Testis (tissue), 3 donors: ENCODE data around the gene GABARAPL2. TPM values are rescaled to one million over a fixed set of nuclear protein-coding genes. Genes with fewer than 3 reads are reported as not detected.
"Not testable (repeated sequence)": the region's sequence is repeated elsewhere in the genome, so short reads cannot be mapped to it uniquely, and the experiment has no call there.

Source experiments
- DNase-seq: peaks from one replicate; pipeline ENCODE4 v3.0.0-alpha.2; 2019
- H3K27ac ChIP-seq, 2 donors: fragments of 200-600 bp; sonication (generic); one replicate each; pipeline ENCODE4 v1.5.1; 2019
- H3K27me3 ChIP-seq: fragments of 200-600 bp; sonication (generic); one replicate; pipeline ENCODE4 v1.5.1; 2019
- H3K36me3 ChIP-seq: fragments of 200-600 bp; sonication (generic); one replicate; pipeline ENCODE4 v1.5.1; 2017; ENCODE audit warnings: low read depth; ENCODE audit errors: missing control alignments
- H3K4me1 ChIP-seq: fragments of 200-600 bp; sonication (generic); one replicate; pipeline ENCODE4 v1.5.1; 2019
- H3K4me3 ChIP-seq, 2 donors: fragments of 200-600 bp; sonication (generic); one replicate each; pipeline ENCODE4 v1.5.1; 2017 to 2019
- H3K9me3 ChIP-seq: fragments of 200-600 bp; sonication (generic); one replicate; pipeline ENCODE4 v1.5.1; 2017
- CTCF ChIP-seq, 3 experiments: fragments of 450-650 bp in 2 of 3; fragments of 200-600 bp in 1 of 3; sonication (generic) in 1 of 3; IDR thresholded peaks; one replicate each; pipeline ENCODE4 v1.5.1; 2016 to 2019; ENCODE audit warnings: antibody characterized with exemption in 3 of 3, mild to moderate bottlenecking in 2 of 3, moderate library complexity in 1 of 3
- POLR2A ChIP-seq: fragments of 450-650 bp; IDR thresholded peaks from one replicate; pipeline ENCODE4 v1.6.1; 2017; ENCODE audit warnings: antibody characterized with exemption, mild to moderate bottlenecking, moderate library complexity
- WGBS, 2 donors: methylation state at CpG; one replicate each; pipeline ENCODE4 v1.1.5; 2018; 5-methylcytosine and 5-hydroxymethylcytosine counted together
- intact Hi-C: fragments of 100-400 bp; cut with DNase I; formaldehyde crosslinking; loops from one replicate; pipeline ENCODE4 v1.15.1; 2023; ENCODE audit warnings: low total_unique reads
- polyA plus RNA-seq: library from polyadenylated mRNA; stranded (reverse); fragments of 350-450 nt; fragmentation: Illumina TruSeq; extraction: RNeasy Lipid Tissue Mini Kit (QIAGEN cat#74804); gene quantifications from one replicate; pipeline ENCODE4 v1.2.3, GENCODE V29; 2014; ENCODE audit warnings: low read depth, low replicate concordance; ENCODE audit not compliant: insufficient read depth
- total RNA-seq, 2 donors: library from RNA; depleted of rRNA; stranded (reverse); fragments of >200 nt; gene quantifications; one replicate each; pipeline ENCODE4 v1.2.3, GENCODE V29; 2016

Gene GABARAPL2
- total and polyA plus RNA-seq, 3 donors from 2014 or later = 113 to 157 (median 122) TPM

DNA sequence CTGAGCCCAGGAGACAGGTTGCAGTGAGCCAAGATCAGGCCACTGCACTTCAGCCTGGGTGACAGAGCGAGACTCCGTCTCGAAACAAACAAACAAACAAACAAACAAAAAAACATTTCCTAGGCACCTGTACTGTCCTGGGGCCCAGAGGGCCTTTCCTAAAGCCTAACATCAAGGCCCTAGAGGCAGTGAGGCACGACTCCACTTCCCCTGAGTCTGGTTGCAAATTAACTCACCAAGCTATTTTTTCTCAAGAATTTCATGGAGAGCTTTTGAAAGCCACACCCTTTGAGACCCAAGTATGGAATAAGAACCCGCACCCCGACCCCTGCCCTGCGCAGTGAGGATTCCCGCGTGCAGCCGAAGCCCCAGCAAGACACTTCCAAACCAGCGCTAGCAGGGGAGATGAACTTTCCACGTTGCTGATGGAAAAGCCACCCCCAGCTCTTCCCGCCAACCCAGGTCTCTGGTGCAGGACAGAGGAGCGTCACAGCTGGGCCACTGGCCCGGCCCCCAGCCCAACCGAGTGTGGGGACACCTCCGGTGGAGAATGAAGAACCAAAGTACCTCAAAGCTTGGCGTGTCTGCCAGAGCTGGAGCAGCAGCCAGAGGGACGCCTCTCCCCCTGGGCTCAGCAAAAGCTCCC is 31.5 kb upstream of the GABARAPL2 start:
- DNase-seq = no peak
- intact Hi-C loops = no loop called here
- Histone ChIP-seq H3K9me3 (no peaks in the 10 kb centered on the region), H3K27me3 (no peaks in the 10 kb centered on the region), H3K4me1 (no peaks in the 10 kb centered on the region), H3K36me3 (no peaks in the 10 kb centered on the region), H3K4me3 (no peak overlapping the region), H3K27ac (no peak overlapping the region)
- TF ChIP-seq POLR2A (no peak), CTCF (IDR thresholded peaks at IDR 0.05) (no peak)
- whole genome bisulfite sequencing, 2 donors = 54 to 76% methylated on average over 16 to 19 of the region's 19 CpGs

DNA sequence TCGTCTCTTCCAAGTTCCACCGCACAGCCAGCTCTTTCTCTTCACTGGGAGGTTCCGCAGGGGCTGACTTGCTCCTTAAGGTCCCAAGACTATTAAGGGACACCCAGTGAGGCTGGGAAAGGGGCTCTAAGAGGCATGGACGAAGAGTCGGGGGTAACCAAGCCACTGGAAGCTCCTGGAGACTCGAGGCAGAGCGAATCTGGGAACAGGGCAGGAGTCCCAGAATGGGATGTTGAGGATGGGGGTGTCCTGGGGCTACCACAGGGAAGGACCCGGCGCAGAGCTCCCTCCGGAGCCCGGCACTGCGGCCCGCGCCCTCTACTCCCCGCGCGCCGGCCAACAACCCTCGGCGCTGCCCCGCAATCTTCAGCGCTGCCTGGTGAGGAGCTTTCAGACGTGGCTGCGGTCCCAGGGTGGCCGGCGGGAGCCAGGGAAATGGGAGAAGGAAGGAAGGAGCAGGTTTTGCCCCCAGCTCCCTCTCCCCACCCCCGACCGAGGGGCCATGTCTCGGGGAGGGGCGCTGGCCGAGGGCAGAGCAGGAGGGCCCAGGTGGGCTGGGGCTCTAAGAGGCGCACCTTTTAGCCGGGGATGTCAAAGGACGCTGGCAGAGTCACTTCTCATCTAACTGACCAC is 30.9 kb upstream of the GABARAPL2 start:
- intact Hi-C loops = no loop called here
- no peak overlapping the region for H3K4me3 ChIP-seq
- TF ChIP-seq POLR2A = no peak
- TF ChIP-seq CTCF (IDR thresholded peaks at IDR 0.05) = no peak
- H3K4me1 ChIP-seq = no peaks in the 10 kb centered on the region
- DNase-seq = no peak
- no peaks in the 10 kb centered on the region for H3K27me3 ChIP-seq
- H3K36me3 ChIP-seq = no peaks in the 10 kb centered on the region
- H3K27ac ChIP-seq = no peak overlapping the region
- WGBS, 2 donors = 28 to 50% methylated on average over 34 of the region's 34 CpGs
- no peaks in the 10 kb centered on the region for H3K9me3 ChIP-seq

DNA sequence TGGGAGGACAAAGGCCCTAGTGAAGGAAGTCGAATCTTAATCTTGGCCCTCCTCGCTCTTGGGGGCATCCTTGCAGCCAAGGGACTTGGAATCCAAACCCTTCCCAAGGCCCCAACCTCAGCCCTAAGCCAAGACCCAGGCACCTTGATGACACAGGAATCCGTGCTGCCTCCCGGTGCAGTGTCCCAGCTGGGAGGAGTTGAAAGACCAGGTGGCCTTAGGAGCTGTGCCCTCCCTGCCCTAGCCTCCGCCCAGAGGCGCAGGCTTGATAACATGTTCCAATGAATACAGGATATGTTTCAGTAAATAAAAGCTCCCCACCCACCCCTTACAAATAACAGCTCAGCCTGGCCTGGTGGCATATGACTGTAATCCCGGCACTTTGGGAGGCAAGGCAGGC is 30.3 kb upstream of the GABARAPL2 start, which contains the start of gene CHST5:
CHST5 (minus strand) TSS at position 208 of the 400 bp plus-strand sequence. CDS start 5,724 bp downstream, outside the sequence.
- no peak for TF ChIP-seq POLR2A
- TF ChIP-seq CTCF (IDR thresholded peaks at IDR 0.05) = no peak
- H3K9me3 ChIP-seq = no peaks in the 10 kb centered on the region
- H3K4me3 ChIP-seq = no peak within 1 kb of the TSS
- no peak for DNase-seq
- intact Hi-C loops = no loop called here
- 76 to 80% methylated on average over 7 of the region's 7 CpGs for WGBS, 2 donors
- no peaks in the 10 kb centered on the region for H3K36me3 ChIP-seq
- no peaks in the 10 kb centered on the region for H3K27me3 ChIP-seq
- H3K4me1 ChIP-seq = no peaks in the 10 kb centered on the region
- no peak within 1 kb of the TSS for H3K27ac ChIP-seq

DNA sequence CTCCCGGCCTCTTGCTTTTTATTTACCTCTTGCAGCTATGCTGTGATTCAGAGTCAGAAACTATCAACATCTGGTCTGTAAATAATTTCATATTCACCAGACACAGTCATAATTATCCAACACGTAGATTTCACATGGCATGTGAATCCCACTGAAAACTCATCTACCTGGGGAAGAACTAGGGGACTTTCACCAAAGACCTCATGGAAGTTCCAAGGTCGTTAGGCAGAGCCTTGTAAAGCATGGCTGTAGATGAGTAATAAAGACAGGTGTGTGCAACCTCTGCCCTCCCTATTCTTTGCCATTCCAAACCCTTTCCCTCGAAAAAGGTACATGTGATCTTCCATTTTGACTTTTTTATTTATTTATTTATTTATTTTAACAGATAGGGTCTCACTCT is 28.4 kb upstream of the GABARAPL2 start:
- Histone ChIP-seq H3K36me3 (no peaks in the 10 kb centered on the region), H3K9me3 (no peaks in the 10 kb centered on the region), H3K27ac (no peak overlapping the region), H3K4me1 (no peaks in the 10 kb centered on the region), H3K27me3 (no peaks in the 10 kb centered on the region), H3K4me3 (no peak overlapping the region)
- DNase-seq = no peak
- 91 to 94% methylated on average over 4 of the region's 4 CpGs for WGBS, 2 donors
- intact Hi-C loops = no loop called here
- no peak for TF ChIP-seq POLR2A
- no peak for TF ChIP-seq CTCF (IDR thresholded peaks at IDR 0.05)

- DNase-seq, H3K4me3 ChIP-seq, H3K9me3 ChIP-seq, H3K36me3 ChIP-seq, H3K27ac ChIP-seq, H3K4me1 ChIP-seq, H3K27me3 ChIP-seq, intact Hi-C loops: not testable (repeated sequence)
- 76 to 77% methylated on average over 3 to 8 of the region's 10 CpGs for WGBS, 2 donors
These were observed 27.2 kb upstream of the GABARAPL2 start for GRCh38 chr16:75538882-75539565.
